B cell (primary cell): Measurements from ENCODE around the gene PHF11. TPM values are rescaled to one million over a fixed set of nuclear protein-coding genes. Genes with fewer than 3 reads are reported as not detected.

Experiments used
- ATAC-seq: fragments of 200-7000 bp; cut with Tn5 transposase; one replicate; pipeline ENCODE4 v1.10.0; 2021; ENCODE audit warnings: low read depth, mild to moderate bottlenecking, moderate number of reproducible peaks, moderate library complexity
- CTCF ChIA-PET: fragments of 350-600 bp; sonication (Branson Sonifier 250); formaldehyde crosslinking; loops from one replicate; lab custom pipeline; 2021; ENCODE audit warnings: antibody characterized with exemption, inconsistent platforms; lab: Charles Lee
- POLR2A ChIA-PET: fragments of 350-600 bp; sonication (Branson Sonifier 250); formaldehyde crosslinking; loops from one replicate; lab custom pipeline; 2021; ENCODE audit warnings: antibody characterized with exemption; lab: Charles Lee
- DNase-seq: peaks from one replicate; pipeline ENCODE4 v3.0.0; 2013
- H2AFZ ChIP-seq: 2 replicates; pipeline ENCODE4 v1.6.1; 2012; ENCODE audit warnings: mild to moderate bottlenecking, low read depth, low read length; ENCODE audit not compliant: insufficient read depth, poor library complexity, severe bottlenecking
- H3K27ac ChIP-seq, 2 donors: 1 replicate in 1 of 2; 2 replicates in 1 of 2; pipeline ENCODE4 v1.5.1; 2012 to 2013; ENCODE audit warnings: low read length in 2 of 2, mild to moderate bottlenecking in 2 of 2, moderate library complexity in 1 of 2
- H3K27me3 ChIP-seq, 4 experiments: fragments of 200-600 bp in 1 of 4; sonication (generic) in 1 of 4; replicated peaks in 1 of 4; 1 replicate in 2 of 4; 2 replicates in 2 of 4; pipeline versions ENCODE4 v1.6.1 to v1.7.0; 2013 to 2016; ENCODE audit warnings: low read length in 3 of 4, mild to moderate bottlenecking in 2 of 4, mixed read lengths in 1 of 4, moderate library complexity in 1 of 4; ENCODE audit not compliant: insufficient read depth in 4 of 4, control insufficient read depth in 3 of 4; ENCODE audit errors: control extremely low read depth in 1 of 4
- H3K36me3 ChIP-seq, 2 experiments: replicated peaks in 1 of 2; 1 replicate in 1 of 2; 2 replicates in 1 of 2; pipeline versions ENCODE4 v1.6.1 to v1.7.1; 2013; ENCODE audit warnings: low read length in 1 of 2; ENCODE audit not compliant: insufficient read depth in 2 of 2, control insufficient read depth in 1 of 2; ENCODE audit errors: control extremely low read depth in 1 of 2, extremely low read depth in 1 of 2
- H3K4me1 ChIP-seq, 2 donors: fragments of 200-600 bp in 1 of 2; sonication (generic) in 1 of 2; 1 replicate in 1 of 2; 2 replicates in 1 of 2; pipeline versions ENCODE4 v1.5.1 to v1.6.1; 2013 to 2017; ENCODE audit warnings: low read length in 2 of 2; ENCODE audit not compliant: control insufficient read depth in 2 of 2, insufficient read depth in 2 of 2
- H3K4me2 ChIP-seq: replicated peaks from 2 replicates; pipeline ENCODE3; 2012; ENCODE audit warnings: mild to moderate bottlenecking, low read depth, low read length; ENCODE audit not compliant: poor library complexity, severe bottlenecking
- H3K4me3 ChIP-seq, 5 experiments: fragments of 200-600 bp in 1 of 5; sonication (generic) in 1 of 5; 1 replicate in 3 of 5; 2 replicates in 2 of 5; pipeline versions ENCODE4 v1.5.1 to v1.7.0; 2011 to 2016; ENCODE audit warnings: low read length in 4 of 5, mild to moderate bottlenecking in 4 of 5, low read depth in 2 of 5, control low read depth in 1 of 5, moderate library complexity in 1 of 5; ENCODE audit not compliant: insufficient read depth in 1 of 5; ENCODE audit errors: control extremely low read depth in 1 of 5, extremely low read depth in 1 of 5
- H3K79me2 ChIP-seq: fragments of 200-600 bp; sonication (generic); one replicate; pipeline ENCODE4 v1.6.0; 2016; ENCODE audit warnings: low read length; ENCODE audit not compliant: control insufficient read depth, insufficient read depth
- H3K9ac ChIP-seq: fragments of 200-600 bp; sonication (generic); 2 replicates; pipeline ENCODE4 v1.6.1; 2017; ENCODE audit warnings: mild to moderate bottlenecking, low read length, moderate library complexity
- H3K9me3 ChIP-seq, 3 donors: one replicate each; pipeline versions ENCODE4 v1.6.1 to v1.7.1; 2013; ENCODE audit warnings: low read length in 2 of 3; ENCODE audit not compliant: control insufficient read depth in 2 of 3, insufficient read depth in 1 of 3; ENCODE audit errors: control extremely low read depth in 1 of 3
- H4K20me1 ChIP-seq: 2 replicates; pipeline ENCODE4 v1.6.0; 2012; ENCODE audit warnings: mild to moderate bottlenecking, low read length; ENCODE audit not compliant: insufficient read depth, control insufficient read depth, poor library complexity, severe bottlenecking
- H3K27ac Mint-ChIP-seq: one replicate; pipeline ENCODE4 v1.8.0; 2021; ENCODE audit warnings: mixed read lengths
- H3K27me3 Mint-ChIP-seq: one replicate; pipeline ENCODE4 v1.8.0; 2021; ENCODE audit warnings: mixed read lengths
- H3K4me1 Mint-ChIP-seq: one replicate; pipeline ENCODE4 v1.8.0; 2021; ENCODE audit warnings: mixed read lengths
- H3K4me3 Mint-ChIP-seq: one replicate; pipeline ENCODE4 v1.8.0; 2021; ENCODE audit warnings: mixed read lengths
- H3K9me3 Mint-ChIP-seq: one replicate; pipeline ENCODE4 v1.8.0; 2022; ENCODE audit warnings: mixed read lengths; ENCODE audit not compliant: insufficient read depth
- EZH2 ChIP-seq: IDR thresholded peaks from 2 replicates; pipeline ENCODE4 v1.6.1; 2012; ENCODE audit warnings: borderline replicate concordance, low read depth, mild to moderate bottlenecking, moderate library complexity, low read length; ENCODE audit not compliant: insufficient read depth, poor library complexity, severe bottlenecking
- WGBS: methylation state at CpG from one replicate; pipeline ENCODE4 v1.1.5; 2013; ENCODE audit warnings: missing lambda C conversion rate; ENCODE audit not compliant: insufficient coverage; 5-methylcytosine and 5-hydroxymethylcytosine counted together
- intact Hi-C: fragments of 100-400 bp; cut with micrococcal nuclease; formaldehyde crosslinking; loops from one replicate; pipeline ENCODE4 v1.10.0; 2022
- polyA plus RNA-seq: library from polyadenylated mRNA; depleted of rRNA; stranded (reverse); fragments of >200 nt; gene quantifications from 2 replicates; pipeline ENCODE4 v1.2.3, GENCODE V29; 2012
- total RNA-seq, 2 donors: library from RNA; stranded (reverse); fragments of 120-200 nt in 1 of 2; gene quantifications; 1 replicate in 1 of 2; 2 replicates in 1 of 2; pipeline versions ENCODE4 v1.2.3 to v1.2.4, GENCODE V29; 2013 to 2022
- TF ChIP-seq, protein P1 (sequence below): fragments of 200-600 bp; IDR thresholded peaks from one replicate; pipeline ENCODE4 v1.8.0; 2022; ENCODE audit warnings: antibody characterized with exemption, mild to moderate bottlenecking

PHF11 gene
- total and polyA plus RNA-seq, 2 donors (not counting 1 experiment from before 2014, with no cell fraction given): 79.0 to 176 TPM

DNA sequence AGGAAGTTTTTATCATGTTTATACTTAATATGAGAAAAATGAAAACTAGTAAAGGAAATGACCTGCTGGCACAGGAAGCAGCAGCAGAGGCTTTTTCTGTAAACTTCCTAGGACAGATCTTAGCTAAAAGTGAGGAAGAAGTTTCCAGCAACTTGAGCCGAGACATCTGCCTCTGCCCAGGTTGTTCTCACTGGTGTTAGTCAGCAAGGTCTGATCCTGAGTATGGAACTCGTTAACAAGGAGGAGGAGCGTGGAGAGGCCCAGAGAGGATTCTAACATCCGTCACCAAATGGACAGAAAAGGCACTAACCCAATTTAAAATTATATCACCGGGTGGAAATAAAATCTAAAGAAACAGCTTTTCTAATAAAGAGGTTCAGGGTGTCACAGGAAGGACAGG, 43.6 kb downstream of the PHF11 start:
- no peaks in the 10 kb centered on the region for H3K9me3 ChIP-seq
- no peak for ATAC-seq
- Mint-ChIP-seq H3K27ac (peak overlapping the region; percentile 44), H3K9me3 (no peaks in the 10 kb centered on the region), H3K4me3 (peak overlapping the region; percentile 11), H3K4me1 (peaks cover 44% of the 10 kb centered on the region), H3K27me3 (no peaks in the 10 kb centered on the region)
- ChIA-PET POLR2A (interaction anchor here (0.6 to 0.9 kb wide), 2 partner anchors 43 to 1315 kb away, joined by 6 read pairs; partner anchors contain the start of gene PHF11), CTCF (interaction anchor here (1.0 kb wide), 2 partner anchors 9 to 36 kb away, joined by 3 to 5 read pairs; no protein-coding TSS in a partner anchor)
- H3K9ac ChIP-seq: no peak overlapping the region
- WGBS: 38% methylated on average over 1 of the region's 5 CpGs
- H3K36me3 ChIP-seq: peaks cover 0 to 3% of the 10 kb centered on the region in 2 experiments
- H3K4me2 ChIP-seq: no peak overlapping the region
- no peaks in the 10 kb centered on the region for H3K79me2 ChIP-seq
- H4K20me1 ChIP-seq: no peaks in the 10 kb centered on the region
- no peak overlapping the region for H2AFZ ChIP-seq
- intact Hi-C loops: no loop called here
- TF ChIP-seq, protein P1, sequence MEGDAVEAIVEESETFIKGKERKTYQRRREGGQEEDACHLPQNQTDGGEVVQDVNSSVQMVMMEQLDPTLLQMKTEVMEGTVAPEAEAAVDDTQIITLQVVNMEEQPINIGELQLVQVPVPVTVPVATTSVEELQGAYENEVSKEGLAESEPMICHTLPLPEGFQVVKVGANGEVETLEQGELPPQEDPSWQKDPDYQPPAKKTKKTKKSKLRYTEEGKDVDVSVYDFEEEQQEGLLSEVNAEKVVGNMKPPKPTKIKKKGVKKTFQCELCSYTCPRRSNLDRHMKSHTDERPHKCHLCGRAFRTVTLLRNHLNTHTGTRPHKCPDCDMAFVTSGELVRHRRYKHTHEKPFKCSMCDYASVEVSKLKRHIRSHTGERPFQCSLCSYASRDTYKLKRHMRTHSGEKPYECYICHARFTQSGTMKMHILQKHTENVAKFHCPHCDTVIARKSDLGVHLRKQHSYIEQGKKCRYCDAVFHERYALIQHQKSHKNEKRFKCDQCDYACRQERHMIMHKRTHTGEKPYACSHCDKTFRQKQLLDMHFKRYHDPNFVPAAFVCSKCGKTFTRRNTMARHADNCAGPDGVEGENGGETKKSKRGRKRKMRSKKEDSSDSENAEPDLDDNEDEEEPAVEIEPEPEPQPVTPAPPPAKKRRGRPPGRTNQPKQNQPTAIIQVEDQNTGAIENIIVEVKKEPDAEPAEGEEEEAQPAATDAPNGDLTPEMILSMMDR: no peak
- TF ChIP-seq EZH2: no peak
- no peak overlapping the region for H3K4me3 ChIP-seq
- peak overlapping the region; percentile 5 to 15 for H3K27ac ChIP-seq
- peaks cover 27 to 35% of the 10 kb centered on the region in 2 donors for H3K4me1 ChIP-seq
- DNase-seq: no peak
- H3K27me3 ChIP-seq: no peaks in the 10 kb centered on the region

DNA sequence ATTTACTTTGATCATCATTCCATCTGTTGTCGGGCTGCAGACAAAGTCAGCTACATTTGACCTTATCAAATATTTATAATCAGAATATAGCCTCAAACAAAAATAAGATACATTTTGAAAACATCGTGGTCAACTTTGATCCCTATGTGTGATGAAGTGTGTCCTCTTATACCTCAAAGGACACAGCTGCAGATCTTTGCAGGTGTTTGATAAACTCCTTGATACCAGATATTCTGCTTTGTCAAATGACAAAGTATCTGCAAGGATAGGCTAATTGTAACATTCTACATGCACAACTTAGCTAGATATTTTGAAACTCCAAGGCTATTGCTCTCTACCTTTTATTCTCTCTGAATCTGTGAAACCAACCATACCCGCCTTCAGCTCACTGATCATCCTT, 44.0 kb downstream of the PHF11 start:
- ATAC-seq: no peak
- H3K4me1 ChIP-seq: peaks cover 25 to 33% of the 10 kb centered on the region in 2 donors
- H3K4me3 Mint-ChIP-seq: peak overlapping the region; percentile 42
- no peak for DNase-seq
- peak overlapping the region; percentile 55 for H2AFZ ChIP-seq
- no peaks in the 10 kb centered on the region for H3K27me3 ChIP-seq
- no peak overlapping the region for H3K9ac ChIP-seq
- H3K4me3 ChIP-seq: no peak overlapping the region
- no peak for TF ChIP-seq EZH2
- TF ChIP-seq, protein P1: no peak
- intact Hi-C loops: no loop called here
- ChIA-PET POLR2A (interaction anchor here (0.9 to 1.0 kb wide), 2 partner anchors 44 to 45 kb away, joined by 4 to 6 read pairs; partner anchors contain the start of genes PHF11 and RCBTB1), CTCF (interaction anchor here (1.0 kb wide), 2 partner anchors 9 to 37 kb away, joined by 3 to 5 read pairs; no protein-coding TSS in a partner anchor)
- peak overlapping the region; percentile 55 for H3K4me2 ChIP-seq
- H4K20me1 ChIP-seq: no peaks in the 10 kb centered on the region
- H3K27ac Mint-ChIP-seq: peak overlapping the region; percentile 44
- peak overlapping the region in 1 of 2 donors; percentile 15 for H3K27ac ChIP-seq
- peaks cover 0 to 3% of the 10 kb centered on the region in 2 experiments for H3K36me3 ChIP-seq
- no peaks in the 10 kb centered on the region for H3K9me3 ChIP-seq
- H3K9me3 Mint-ChIP-seq: no peaks in the 10 kb centered on the region
- H3K79me2 ChIP-seq: no peaks in the 10 kb centered on the region
- 100% methylated on average over 1 of the region's 3 CpGs for whole genome bisulfite sequencing
- peaks cover 41% of the 10 kb centered on the region for H3K4me1 Mint-ChIP-seq
- no peaks in the 10 kb centered on the region for H3K27me3 Mint-ChIP-seq
